NCI-H1048 (cell line): ENCODE measurements around the gene PALLD.
"Not testable (repeated sequence)": the region's sequence is repeated elsewhere in the genome, so short reads cannot be mapped to it uniquely, and the experiment has no call there.

ENCODE experiments used
- DNase-seq: peaks from one replicate; lab custom pipeline; 2025; lab: John Stamatoyannopoulos, UW

PALLD gene

DNA sequence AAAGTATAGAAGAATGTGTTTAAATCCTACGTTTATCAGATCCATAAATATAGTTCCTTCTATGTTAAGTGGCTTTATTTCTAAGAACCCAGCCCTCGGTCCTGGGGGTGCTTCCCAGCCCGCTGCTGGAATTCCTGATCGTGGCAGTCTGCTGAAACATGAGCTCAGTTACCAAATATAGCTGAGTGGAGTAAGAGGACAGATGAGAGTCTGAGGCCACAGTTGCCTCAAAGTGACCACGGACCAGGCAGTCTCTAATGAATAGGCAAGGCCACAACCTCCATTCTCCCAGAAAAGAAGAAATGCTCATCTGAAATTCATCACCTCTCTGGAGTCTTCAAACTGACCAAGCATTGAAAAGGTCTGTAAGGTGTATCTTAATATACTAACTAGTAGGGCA, at the start of gene PALLD:
TSS of gene PALLD (plus strand) at position 219 of the 400 bp plus-strand sequence.
- DNase-seq: no peak

DNA sequence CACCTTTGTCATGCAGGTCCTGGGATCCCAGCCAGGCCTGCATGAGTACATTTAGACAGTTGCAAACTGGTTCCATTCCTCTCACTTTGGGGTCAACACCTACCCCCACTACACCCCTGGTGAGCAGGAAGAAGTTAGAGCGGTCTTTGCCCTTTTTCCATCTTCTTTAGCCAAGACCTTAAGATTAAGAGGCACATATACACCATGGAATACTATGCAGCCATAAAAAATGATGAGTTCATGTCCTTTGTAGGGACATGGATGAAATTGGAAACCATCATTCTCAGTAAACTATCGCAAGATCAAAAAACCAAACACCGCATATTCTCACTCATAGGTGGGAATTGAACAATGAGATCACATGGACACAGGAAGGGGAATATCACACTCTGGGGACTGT, 47.8 kb upstream of the PALLD start:
- DNase-seq: not testable (repeated sequence)

DNA sequence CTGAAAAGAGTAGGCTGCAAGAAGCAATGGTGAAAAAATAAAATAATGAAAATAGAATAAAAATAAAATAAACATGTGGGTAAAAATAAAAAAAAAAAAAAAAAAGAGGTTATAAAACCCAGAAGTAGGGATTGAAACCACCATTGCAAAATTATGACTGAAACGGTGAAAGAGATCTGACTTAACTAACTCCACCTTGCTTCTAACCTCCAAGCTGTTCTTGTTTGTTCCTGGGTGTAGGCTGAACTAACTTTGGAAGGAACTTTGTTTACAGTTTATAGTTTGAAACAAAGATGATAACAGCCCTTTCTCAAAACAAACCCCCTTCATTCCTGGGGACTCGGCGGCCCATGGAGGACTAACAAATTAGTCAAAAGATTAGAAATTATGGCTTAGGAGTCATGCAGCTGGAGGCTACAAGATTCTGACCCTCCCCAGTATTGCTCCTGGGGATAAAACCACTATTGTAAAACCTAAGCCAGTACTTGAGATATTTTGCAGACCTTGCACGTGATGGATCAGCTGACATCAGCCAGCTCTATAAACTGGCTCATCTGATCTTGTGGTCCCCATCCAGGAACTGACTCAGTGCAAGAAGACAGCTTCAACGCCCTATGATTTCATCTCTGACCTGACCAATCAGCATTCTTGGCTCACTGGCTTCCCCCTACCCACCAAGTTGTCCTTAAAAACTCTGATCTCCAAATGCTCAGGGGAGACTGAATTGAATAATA, 47.0 kb upstream of the PALLD start:
- no peak for DNase-seq

DNA sequence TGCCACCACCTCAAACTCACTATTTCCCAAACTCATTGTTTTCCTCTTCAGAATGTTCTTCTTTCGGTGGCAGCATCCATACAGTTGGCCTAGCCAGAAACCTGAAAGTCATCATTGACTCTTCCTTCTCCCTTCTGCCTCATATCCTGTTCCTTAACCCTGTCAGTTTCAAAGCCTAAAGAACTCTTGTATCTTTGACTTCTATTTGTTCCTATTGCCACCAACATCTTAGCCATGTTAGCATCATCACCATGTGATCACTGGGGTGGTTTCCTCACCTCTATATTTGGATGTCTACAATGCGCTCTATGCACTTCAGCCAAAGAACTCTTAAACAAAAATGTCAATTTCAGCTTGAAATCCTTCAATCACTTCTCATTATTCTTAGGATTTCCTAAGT, 45.5 kb upstream of the PALLD start:
- no peak for DNase-seq

DNA sequence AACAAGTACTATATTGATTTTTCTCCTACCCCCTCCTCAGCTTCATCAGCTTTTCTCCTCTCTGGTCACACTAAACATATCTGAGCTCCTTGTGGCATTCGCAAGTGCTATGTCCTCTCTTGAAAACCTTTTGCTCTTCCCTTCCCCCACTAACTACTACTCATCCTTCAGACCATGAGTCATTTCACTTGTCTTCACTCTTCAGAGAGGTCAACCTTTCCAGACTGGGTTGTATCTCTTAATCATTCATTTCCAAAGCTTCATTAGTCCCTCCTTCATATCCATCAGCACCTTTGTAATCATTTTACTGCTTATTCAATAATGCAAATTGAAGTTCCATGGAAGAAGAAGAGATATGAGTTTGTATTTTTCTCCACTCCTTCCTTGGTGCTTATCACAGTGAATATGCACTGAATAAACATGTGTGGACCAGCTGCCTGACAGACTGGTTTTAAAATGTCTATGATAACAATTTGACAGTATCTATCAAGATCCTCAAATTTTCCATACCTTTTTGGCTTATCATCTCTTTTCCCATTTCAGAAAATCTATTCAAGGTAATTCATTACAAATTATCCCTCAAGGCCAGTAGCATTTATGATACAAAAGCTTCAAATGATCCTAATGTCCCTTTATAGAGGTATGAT, 45.0 kb upstream of the PALLD start:
- no peak for DNase-seq

DNA sequence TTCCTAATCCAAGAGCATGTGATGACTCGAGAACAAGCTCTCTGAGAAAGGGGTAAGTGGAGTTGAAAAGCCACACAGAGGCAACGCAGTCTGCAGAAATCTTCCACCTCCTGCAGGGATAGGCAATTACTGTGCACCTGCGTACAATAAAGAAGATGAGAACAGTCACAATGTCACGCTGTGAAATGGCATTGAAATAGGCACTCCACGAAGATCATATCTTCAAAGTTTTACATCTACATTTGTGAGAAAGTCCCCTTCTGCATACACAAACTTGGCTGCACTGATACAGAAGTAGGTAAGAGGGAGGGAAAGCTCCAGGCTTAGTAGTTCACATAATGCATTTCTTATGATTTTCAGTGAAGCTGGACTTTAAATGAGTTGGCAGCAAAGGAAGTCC, 43.7 kb upstream of the PALLD start:
- no peak for DNase-seq

DNA sequence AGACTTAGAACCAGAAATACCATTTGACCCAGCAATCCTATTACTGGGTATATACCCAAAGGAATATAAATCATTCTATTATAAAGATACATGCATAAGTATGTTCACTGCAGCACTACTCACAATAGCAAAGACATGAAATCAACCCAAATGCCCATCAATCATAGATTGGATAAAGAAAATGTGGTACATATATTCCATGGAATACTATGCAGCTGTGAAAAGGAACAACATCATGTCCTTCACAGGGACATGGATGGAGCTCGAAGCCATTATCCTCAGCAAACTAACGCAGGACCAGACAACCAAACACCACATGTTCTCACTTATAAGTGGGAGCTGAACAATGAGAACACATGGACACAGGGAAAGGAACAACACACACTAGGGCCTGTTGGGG, 38.6 kb upstream of the PALLD start:
- not testable (repeated sequence) for DNase-seq

DNA sequence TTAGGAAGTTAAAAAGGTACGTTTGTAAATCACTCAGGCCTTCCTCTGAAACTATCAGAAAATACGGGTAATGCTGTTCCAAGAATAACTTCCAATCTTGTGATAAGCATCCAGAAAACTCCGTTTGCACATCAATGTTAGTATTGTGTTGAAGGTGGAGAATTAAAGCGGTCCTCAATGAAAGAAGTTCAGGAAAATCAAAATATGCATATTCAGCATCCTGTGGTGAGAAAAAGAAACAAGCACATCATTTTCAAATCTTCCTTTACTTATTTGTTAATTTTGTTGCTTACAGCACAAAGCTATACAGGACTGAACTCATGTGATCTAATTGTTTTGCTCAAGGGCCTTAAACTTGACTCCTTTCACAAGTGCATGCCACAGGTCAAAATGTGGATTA, 35.0 kb upstream of the PALLD start:
- DNase-seq: no peak

DNA sequence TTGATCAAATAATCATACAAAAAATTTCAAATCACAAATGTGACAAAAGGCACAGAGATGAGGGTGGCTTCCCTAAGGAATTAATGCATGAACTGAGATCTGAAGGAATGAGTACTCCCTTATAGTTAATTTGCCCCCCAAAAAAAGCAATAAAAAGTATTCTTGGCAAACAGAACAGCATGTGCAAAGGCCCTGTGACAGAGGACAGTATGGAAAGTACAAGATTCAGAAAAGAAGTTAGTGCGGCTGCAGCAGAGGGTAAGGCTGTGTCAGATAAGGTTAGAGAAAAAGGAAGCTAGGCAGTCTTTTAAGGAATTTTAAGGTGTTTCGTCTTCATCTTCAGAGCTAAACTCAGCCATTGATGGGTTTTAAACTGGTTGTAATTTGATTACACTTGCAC, 23.9 kb upstream of the PALLD start:
- no peak for DNase-seq

DNA sequence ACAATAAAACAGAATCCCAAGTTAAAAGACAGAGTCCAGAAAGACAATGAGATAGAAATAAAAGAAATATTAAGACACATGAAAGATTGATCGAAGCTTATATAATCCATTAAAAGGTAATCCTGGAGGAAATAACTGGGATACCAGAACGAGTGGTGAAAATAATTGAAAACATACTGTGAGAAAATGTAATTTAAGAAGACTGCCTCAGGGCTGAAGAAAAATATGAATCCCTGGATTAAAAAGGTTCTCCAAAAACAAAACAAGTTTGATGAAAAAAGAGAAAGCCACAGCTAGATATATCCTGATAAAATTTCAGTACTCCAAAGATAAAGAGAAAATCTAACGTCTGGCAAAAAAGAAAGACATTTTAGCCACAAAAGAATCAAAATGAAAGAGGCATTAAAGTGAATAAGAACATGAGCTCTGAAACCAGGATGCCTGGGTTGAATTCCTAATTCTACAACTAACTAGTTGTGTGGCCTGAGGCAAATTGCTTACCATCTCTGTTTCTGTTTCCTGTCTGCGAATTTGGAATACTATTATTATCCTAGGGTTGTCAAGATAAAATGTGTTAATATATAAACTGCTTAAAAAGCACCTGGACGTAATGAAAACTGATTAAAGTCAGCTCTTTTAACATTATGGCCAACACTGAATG, 22.1 kb upstream of the PALLD start:
- DNase-seq: no peak

DNA sequence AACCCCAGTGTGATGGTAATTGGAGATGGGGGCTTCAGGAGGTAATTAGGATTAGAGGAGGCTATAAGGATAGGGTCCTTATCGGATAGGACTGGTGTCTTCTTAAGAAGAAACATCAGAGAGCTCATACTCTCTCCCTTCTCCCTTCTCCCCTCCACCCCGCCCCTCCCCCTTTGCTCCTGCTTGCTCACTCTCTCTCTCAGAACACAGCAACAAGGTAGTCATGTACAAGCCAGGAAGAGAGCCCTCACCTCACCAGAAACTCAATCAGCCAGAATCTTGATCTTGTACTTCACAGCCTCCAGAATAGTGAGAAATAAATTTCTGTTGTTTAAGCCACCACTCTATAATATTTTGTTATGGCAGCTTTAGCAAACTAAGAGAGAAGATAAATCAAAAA, 21.1 kb upstream of the PALLD start:
- no peak for DNase-seq

DNA sequence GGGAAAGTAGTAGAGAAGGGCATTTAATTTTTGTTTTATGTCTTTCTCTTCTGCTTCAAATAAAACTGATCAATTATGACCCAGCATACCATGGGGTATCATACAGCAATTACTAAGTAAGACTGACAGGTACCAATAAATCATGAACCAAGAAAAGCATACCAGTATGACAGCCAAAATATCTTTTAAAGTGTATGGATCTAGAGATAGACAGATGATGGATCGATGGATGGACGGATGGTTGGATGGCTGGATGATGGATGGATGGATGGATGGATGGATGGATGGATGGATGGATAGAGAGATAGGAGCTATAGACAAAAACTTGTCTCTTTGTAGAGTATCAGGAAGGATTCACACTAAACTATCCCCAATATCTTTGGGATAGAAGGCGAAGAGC, 18.0 kb upstream of the PALLD start:
- DNase-seq: no peak

DNA sequence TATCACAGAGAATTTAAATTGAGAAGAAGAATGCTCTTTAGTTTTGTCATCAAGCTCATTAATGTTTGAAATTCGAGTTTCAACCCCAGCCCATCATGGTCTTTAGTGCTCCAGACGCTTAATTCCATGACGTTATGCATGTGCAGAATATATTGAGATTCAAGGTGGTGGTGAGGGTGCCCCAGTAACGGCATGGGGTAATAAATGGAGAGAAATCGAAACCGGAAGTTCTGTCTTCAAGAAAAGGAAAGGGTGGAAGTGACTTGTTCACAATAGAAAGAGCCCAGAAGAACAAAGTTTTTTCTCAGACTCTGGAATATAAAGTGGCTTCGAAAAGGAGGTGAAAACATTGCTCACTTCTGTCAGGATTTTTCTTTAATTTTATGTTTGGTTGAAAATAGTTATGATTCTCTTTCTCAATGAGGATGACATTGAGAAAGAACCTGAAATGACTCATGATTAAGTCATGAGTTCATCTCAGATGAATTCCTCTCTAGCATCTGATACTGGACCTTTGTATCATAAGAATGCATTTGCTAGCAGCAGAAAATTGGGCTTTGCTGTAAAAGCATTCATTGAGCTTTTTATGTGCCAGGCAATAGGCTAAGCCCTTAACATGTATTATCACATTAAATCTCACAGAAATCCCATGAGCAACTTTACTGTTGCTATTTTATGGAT, 15.8 kb upstream of the PALLD start:
- peak; percentile 16 for DNase-seq

DNA sequence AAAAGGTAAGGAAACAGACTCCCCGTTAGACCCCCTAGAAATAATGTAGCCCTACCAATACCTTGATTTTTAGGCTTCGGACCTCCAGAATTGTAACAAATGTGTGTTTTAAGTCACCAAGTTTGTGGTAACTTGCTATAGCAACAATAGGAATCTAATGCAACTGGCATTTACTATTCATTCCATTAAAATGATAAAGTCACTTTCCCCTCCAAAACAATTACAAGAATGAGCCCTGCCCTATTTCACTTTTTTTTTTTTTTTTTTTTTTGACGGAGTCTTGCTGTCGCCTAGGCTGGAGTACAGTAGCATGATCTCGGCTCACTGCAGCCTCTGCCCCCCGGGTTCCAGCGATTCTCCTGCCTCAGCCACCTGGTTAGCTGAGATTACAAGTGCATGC, 13.0 kb upstream of the PALLD start:
- DNase-seq: no peak

DNA sequence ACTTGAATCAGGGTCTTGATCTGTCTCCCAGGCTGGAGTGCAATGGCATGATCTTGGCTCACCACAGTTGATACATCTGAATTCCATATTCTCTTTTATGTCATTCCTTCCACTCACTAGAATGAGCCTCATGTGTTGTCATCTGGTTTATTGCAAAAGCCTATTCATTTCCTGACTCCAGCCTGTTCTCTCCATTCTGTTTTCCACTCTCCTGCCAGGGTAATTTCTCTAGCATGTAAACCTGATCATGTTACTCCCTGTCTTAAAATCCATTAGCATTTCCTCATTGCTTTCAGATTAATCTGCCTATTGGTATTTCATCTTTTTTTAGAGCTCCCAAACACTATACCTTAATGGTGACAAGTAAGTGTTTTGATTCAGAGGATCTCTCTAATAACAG, 12.2 kb upstream of the PALLD start:
- no peak for DNase-seq

DNA sequence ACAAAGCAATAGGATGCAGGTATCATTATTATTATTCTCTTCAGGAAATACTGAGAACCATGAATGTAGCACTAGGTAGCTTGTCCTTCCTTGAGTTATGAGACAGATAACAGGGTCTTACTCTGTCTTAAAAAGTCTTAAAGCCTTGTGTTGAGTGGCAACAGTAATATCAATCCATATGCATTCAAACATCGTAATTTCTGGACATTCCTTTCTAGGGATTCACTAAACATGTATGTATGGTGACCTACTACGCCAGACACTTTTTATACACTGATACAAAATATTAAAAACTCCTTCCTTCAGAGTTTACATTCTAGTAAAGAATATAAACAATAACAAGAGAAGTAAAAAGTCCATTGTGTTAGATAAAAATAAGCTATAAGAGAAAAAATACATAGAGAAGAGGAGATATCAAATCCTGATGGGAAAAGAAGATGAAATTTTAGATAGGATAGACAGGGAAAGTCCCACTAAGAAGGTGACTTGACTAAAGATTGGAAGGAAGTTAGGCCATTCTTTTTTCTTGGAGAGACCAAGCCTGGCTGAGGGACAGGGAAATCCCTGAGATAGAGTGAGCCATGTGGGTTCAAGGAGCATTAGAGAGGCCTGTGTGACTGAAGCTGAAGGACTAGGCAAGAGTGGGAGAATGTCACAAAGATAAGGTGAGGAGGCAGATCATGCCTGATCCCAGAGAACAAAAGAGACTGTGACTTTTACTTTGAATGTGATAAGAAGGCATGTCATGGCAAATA, 11.5 kb upstream of the PALLD start:
- no peak for DNase-seq

DNA sequence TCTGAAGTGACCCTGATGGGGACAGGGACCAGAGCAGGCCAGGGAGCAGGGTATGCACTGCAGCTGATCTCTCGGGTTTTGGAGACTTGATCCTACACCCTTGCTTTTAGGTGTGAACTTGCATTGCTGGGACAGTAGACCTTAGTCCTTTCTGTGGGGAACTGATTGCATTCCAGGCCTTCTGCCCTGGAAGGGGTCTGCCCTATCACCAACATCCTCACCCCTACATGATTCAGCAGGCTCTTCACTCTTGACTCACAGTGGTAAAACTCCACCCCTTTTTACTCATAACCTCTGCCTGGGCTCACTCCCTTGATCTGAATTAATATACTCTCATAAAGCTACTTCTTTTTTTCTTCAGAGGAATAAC, 10.0 kb upstream of the PALLD start:
- no peak for DNase-seq

DNA sequence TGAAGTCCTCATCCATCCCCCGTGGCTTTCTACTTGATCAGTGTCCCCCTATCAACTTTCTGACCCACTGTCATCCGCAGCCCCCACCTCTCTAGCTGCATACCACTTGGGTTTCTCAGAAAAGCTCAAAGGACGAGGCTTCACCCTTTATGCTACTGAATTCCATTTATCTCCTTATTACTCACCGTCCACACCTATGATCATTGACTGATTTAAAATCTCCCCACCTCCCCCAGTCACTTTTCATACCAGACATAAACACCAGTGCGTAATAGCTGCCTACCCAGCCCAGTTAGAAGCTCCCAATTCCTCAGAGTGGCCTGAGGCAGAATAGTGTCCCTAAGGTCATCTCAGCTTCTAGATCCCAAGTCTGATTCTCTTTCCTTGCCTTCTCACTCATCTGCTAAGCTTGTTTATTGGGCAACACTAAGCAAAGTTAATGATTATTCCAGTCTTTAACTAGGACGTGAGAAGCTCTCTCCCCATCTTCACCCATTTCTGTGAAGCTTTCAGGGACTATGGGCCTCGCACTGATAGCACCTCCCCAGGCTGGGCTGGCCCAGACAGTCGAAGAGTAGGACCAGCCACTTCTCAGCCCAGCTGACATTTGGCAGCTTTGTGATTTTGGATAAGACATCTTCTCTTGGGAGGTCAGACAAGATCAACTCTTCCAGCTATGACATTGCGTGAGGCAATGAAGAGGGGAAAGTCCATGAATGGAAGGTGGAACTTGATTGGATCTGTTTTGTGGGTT, 9.4 kb upstream of the PALLD start:
- DNase-seq: no peak

DNA sequence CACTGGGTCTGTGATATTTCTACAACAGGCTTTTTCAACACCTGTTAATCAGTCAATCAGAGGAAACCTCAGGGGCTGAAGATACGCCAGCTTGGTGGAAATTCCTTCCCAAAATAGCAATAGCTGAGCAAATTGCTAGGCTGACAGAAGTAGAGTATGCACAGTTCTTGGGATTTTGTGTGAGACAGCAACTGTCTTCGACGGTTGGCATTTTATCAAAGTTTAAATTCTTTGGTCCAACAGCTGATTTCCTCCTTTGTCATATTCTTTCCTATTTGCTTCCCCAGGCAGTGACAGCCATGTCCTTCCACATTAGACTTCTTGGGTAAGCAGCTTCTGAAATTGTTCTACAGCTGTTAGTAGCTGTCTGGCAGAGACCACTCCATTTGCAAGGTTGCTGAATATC, 8.0 kb upstream of the PALLD start:
- DNase-seq: no peak

DNA sequence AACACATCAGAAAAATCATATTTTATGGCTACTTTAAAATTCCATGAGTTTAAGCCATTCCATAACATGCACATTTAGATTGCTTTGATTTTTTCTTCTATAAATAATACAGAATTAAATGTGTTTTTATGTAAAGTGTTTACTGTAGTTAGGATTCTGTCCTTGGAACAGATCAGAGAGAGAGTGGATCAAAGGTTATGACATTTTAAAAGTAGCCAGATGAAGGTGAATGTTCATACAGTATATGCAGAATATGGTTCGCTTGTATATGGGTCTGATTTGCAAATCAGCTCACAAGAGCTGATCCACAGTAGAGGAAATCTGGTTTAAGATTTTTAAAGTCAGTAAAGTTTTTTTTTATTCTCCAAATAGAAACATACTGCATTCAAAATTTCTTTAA, 7.2 kb upstream of the PALLD start:
- DNase-seq: no peak

DNA sequence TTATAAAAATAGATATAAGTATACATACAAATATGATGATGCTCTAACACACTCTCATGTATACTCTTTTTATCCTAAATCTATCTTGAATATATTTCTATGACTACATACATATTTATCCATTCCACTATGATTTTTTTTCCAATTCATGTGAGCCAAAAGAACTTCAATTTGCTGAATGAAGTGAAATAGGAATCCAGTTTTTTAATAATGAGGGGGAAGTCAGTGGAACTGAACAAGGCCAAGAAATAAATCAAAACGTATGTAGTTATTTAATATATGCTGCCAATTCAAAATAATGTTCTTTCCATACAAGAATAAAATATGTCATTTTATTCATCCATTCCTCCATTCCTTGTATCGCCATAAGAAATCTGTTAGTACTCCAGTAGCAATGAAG, 6.1 kb upstream of the PALLD start:
- DNase-seq: no peak

DNA sequence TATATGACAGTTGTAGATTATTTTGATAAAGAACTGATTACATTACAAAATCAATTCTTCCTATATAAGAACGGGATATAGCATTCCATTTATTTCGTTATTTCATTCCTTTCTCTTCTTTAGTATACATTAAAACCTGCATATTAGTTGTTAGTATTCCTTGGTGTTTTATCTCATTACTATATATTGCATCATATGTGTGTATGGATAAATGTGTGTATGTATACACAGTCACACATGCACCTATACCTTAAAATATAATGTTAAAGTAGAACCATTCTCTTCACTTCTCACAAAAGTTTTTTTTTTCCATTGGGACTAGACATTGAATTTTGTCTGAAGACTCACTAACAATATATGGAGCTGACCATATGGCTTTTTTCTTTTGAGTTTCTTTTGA, 5.3 kb upstream of the PALLD start:
- no peak for DNase-seq
